ENCODE data around the gene KCNK16.

Gene KCNK16

GRCh38 chr6:39360378-39360777 is 37.9 kb upstream of the KCNK16 start:
- H3K9me2 ChIP-seq (replicated peaks; ENCODE audit: low read depth, low read length), result no peaks in the 10 kb centered on the region
- no peak for TF ChIP-seq EZH2phosphoT487 (IDR thresholded peaks at IDR 0.05; ENCODE audit: borderline replicate concordance)
- TF ChIP-seq CTCF (conservative IDR thresholded peaks at IDR 0.05; ENCODE audit: low read length), result no peak
- no peaks in the 10 kb centered on the region for H3K79me2 ChIP-seq (ENCODE audit: insufficient read depth, low read length)
- no peaks in the 10 kb centered on the region for H3F3A ChIP-seq (ENCODE audit: low read depth)
- H3K36me3 ChIP-seq (ENCODE audit: insufficient read depth, low read length), result no peaks in the 10 kb centered on the region
- H2AFZ ChIP-seq (ENCODE audit: low read length), result no peak overlapping the region
- H4K20me1 ChIP-seq (ENCODE audit: insufficient read depth, low read length, poor library complexity, severe bottlenecking), result no peaks in the 10 kb centered on the region
- peaks cover 3% of the 10 kb centered on the region for H3K4me1 ChIP-seq (ENCODE audit: insufficient read depth, low read length, poor library complexity, severe bottlenecking)
- no peak overlapping the region for H3K9ac ChIP-seq (ENCODE audit: low read depth, low read length, poor library complexity, severe bottlenecking)
- no peaks in the 10 kb centered on the region for H3K9me3 ChIP-seq (ENCODE audit: insufficient read depth, low read depth, low read length)
- no peak overlapping the region for H3K4me2 ChIP-seq (ENCODE audit: low read depth, low read length, poor library complexity, severe bottlenecking)
- H3K27me3 ChIP-seq (ENCODE audit: insufficient read depth, low read length, poor library complexity, severe bottlenecking), result no peaks in the 10 kb centered on the region
- H3K4me3 ChIP-seq (ENCODE audit: low read length, poor library complexity, severe bottlenecking), result no peak overlapping the region

- TF ChIP-seq EZH2phosphoT487 (IDR thresholded peaks at IDR 0.05; ENCODE audit: borderline replicate concordance) (no peak), CTCF (conservative IDR thresholded peaks at IDR 0.05; ENCODE audit: low read length) (no peak)
- Histone ChIP-seq H3K9me2 (replicated peaks; ENCODE audit: low read depth, low read length) (no peaks in the 10 kb centered on the region), H3K9me3 (ENCODE audit: insufficient read depth, low read depth, low read length) (no peaks in the 10 kb centered on the region), H3K36me3 (ENCODE audit: insufficient read depth, low read length) (no peaks in the 10 kb centered on the region), H3K27me3 (ENCODE audit: insufficient read depth, low read length, poor library complexity, severe bottlenecking) (no peaks in the 10 kb centered on the region), H3F3A (ENCODE audit: low read depth) (no peaks in the 10 kb centered on the region), H3K9ac (ENCODE audit: low read depth, low read length, poor library complexity, severe bottlenecking) (no peak overlapping the region), H3K4me3 (ENCODE audit: low read length, poor library complexity, severe bottlenecking) (no peak overlapping the region), H3K4me2 (ENCODE audit: low read depth, low read length, poor library complexity, severe bottlenecking) (no peak overlapping the region), H2AFZ (ENCODE audit: low read length) (no peak overlapping the region), H3K4me1 (ENCODE audit: insufficient read depth, low read length, poor library complexity, severe bottlenecking) (peaks cover 3% of the 10 kb centered on the region), H4K20me1 (ENCODE audit: insufficient read depth, low read length, poor library complexity, severe bottlenecking) (no peaks in the 10 kb centered on the region), H3K79me2 (ENCODE audit: insufficient read depth, low read length) (no peaks in the 10 kb centered on the region)
These were observed 35.6 kb upstream of the KCNK16 start for GRCh38 chr6:39357998-39358686.

GRCh38 chr6:39353698-39354315 is 31.3 kb upstream of the KCNK16 start:
- Histone ChIP-seq H3K9me2 (replicated peaks; ENCODE audit: low read depth, low read length) (no peaks in the 10 kb centered on the region), H3K4me2 (ENCODE audit: low read depth, low read length, poor library complexity, severe bottlenecking) (no peak overlapping the region), H3K4me3 (ENCODE audit: low read length, poor library complexity, severe bottlenecking) (no peak overlapping the region), H2AFZ (ENCODE audit: low read length) (no peak overlapping the region), H3F3A (ENCODE audit: low read depth) (no peaks in the 10 kb centered on the region), H3K9me3 (ENCODE audit: insufficient read depth, low read depth, low read length) (no peaks in the 10 kb centered on the region), H4K20me1 (ENCODE audit: insufficient read depth, low read length, poor library complexity, severe bottlenecking) (no peaks in the 10 kb centered on the region), H3K9ac (ENCODE audit: low read depth, low read length, poor library complexity, severe bottlenecking) (no peak overlapping the region), H3K27me3 (ENCODE audit: insufficient read depth, low read length, poor library complexity, severe bottlenecking) (no peaks in the 10 kb centered on the region), H3K36me3 (ENCODE audit: insufficient read depth, low read length) (no peaks in the 10 kb centered on the region), H3K79me2 (ENCODE audit: insufficient read depth, low read length) (no peaks in the 10 kb centered on the region), H3K4me1 (ENCODE audit: insufficient read depth, low read length, poor library complexity, severe bottlenecking) (no peaks in the 10 kb centered on the region)
- TF ChIP-seq CTCF (conservative IDR thresholded peaks at IDR 0.05; ENCODE audit: low read length) (no peak), EZH2phosphoT487 (IDR thresholded peaks at IDR 0.05; ENCODE audit: borderline replicate concordance) (no peak)

Data from Loucy (cell line).